SK-MEL-5 (cell line): ENCODE data around the gene ZNF691. TPM values are rescaled to one million over a fixed set of nuclear protein-coding genes. Genes with fewer than 3 reads are reported as not detected.
"Not testable (repeated sequence)": the region's sequence is repeated elsewhere in the genome, so short reads cannot be mapped to it uniquely, and the experiment has no call there.

Experiments
- DNase-seq: peaks from one replicate; pipeline ENCODE4 v3.0.0-alpha.2; 2016; ENCODE audit warnings: low read depth, low spot score
- in situ Hi-C: cut with HindIII; loops from 2 replicates; pipeline ENCODE4 v1.10.0; 2016; ENCODE audit warnings: low sequenced_read_pairs, high pct_unique_total_duplicates, low pct_unique_long_range_greater_than_20kb
- polyA plus RNA-seq, 2 experiments: library from polyadenylated mRNA; depleted of rRNA; stranded (reverse); fragments of >200 nt; gene quantifications; 2 replicates each; pipeline ENCODE4 v1.2.3, GENCODE V29; 2015
- total RNA-seq: library from RNA; depleted of rRNA; stranded (reverse); fragments of >200 nt; shearing (Covaris generic); gene quantifications from 2 replicates; pipeline ENCODE4 v1.2.3, GENCODE V29; 2014; rRNA removed

Gene ZNF691, protein sequence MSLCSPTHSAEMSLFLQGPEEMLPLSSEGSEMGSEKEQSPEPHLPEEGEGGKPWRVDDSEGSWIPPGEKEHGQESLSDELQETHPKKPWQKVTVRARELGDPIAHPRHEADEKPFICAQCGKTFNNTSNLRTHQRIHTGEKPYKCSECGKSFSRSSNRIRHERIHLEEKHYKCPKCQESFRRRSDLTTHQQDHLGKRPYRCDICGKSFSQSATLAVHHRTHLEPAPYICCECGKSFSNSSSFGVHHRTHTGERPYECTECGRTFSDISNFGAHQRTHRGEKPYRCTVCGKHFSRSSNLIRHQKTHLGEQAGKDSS
- 10.1 and 11.3 TPM in 2 replicates for total RNA-seq
- polyA plus RNA-seq (2015; cell fraction: cytosol; rRNA removed), result 7.8 and 10.1 TPM in 2 replicates
- polyA plus RNA-seq (2015; cell fraction: nucleus; rRNA removed), result 57.3 and 67.1 TPM in 2 replicates

DNA sequence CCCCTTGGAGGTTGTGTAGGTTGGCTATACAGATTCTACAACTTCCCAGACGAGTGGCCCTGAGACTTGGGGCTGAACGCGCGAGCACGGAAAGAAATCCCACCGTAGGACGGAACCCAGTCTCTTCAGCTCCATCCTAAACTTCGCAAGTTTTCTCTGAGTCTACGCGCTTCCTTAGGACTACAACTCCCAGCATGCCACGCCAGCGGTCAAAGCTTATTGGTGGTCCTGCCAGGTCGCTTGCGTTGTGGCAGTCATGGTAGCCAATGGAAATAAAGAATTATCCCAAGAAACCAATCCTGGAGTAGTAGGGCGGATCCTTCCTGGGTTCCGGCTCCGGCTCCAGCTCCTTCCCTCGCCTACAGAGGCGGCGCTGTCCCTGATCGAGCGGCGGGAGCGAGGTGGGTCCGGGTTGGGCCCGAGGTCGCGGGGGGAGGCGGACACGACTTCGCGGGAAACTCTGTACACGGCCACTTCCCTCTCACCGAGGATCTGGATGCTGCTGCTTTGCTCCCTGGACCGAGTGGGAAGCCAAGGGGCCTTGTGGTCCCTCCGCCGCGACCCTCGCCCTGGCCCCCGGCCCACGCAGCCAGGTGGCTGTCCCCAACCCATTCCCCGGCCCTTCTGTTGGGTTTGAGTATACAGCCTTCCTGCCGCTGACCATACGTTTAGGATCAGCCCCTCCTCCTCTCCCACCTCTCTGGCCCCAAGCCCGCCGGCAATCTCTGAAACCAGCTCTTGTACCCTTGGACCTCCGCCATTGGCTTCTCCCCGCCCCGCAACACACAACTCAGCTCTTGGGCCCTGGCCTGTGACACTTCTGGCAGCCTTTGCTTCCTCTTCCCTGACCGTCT lies at the start of gene ZNF691:
Gene ZNF691, plus strand, starts transcription at position 357 of the 854 bp plus-strand sequence. CDS start 3,046 bp downstream, outside the sequence.
- DNase-seq, result peak; percentile 97
- in situ Hi-C loops, result no loop called here

DNA sequence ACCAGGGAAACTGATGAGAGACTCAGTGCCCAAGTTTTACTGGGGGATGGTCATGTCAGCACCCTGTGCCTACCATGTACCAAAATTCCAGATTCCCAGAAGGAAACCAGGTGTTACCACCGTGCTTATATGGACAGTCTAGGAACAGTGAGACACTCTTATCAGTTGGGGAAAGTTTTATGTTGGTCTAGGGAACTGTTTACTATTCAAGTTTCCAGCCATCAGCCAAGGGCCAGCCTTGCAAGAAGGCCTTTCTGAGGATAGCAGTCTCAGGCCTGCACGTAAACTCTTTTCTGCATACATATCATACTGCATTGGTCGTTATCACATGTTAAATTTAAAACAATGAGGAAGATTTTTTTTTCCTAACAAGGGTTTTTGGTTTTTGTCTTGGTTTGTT lies 49.0 kb upstream of the ZNF691 start:
- no peak for DNase-seq
- in situ Hi-C loops, result no loop called here

DNA sequence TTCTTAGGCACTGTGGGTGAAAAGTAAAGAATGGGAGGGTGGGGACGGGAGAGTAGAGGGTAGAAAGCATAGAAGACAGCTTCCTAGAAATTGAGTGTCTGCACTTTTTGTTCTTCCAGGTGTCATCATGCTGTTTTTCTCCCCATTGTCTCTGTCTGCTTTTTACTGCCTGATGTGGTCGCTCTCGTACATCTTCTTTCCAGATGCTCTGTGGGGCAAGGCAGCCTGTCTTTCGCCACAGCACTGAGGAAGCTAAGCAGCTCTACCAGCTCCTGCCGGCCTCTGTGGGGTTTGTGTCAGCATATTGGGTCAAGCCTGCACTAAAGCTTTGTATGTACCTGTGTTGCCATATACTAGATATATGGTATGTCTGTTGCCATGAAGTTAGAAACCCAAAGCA lies 48.4 kb upstream of the ZNF691 start:
- in situ Hi-C loops, result no loop called here
- no peak for DNase-seq

DNA sequence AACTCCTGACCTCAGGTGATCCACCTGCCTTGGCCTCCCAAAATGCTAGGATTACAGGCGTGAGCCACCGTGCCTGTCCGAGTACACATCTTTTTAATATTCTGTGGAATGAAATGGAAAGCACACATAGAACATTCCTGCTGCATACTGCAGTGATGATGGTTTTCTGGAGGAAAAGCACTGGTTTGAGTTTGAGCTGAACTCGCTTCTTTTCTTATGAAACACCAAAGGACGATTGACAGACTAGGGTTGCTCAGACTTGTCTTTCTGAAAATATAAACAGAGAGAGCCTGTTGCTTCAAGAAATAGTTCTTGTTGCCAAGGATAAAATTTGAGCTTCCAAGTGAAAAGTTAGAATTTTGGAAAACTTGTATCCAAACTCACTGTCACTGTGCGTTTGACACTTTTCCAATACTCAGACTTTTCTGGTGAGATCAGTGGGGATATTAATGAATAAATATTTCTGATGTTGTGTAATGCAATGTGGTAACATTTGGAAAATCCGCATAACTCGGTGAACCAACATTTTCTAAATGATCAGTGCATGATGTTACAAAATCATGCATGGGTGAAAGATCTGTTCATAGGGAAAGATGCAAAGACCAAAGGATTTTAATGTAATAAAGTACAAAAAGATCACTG lies 44.5 kb upstream of the ZNF691 start:
- no peak for DNase-seq
- in situ Hi-C loops, result no loop called here

DNA sequence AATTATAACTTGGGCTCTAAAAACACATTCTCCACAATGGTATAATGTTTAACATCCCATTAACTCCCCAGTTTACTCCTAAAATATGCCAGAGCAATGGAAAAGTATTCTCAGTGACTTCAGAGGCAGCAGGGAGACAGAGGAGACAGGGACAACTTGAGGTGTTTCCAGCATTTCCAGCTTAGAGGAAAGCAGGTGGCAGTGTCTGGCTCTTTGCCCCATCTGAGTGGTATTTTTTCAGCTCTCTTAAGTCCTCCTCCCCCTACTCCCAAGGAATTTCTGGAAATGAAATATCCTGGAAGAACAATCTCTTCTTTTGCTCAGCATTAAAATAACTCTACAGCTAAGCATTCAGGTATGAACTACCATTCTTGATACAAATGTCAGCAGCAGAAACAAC lies 40.2 kb upstream of the ZNF691 start:
- in situ Hi-C loops, result no loop called here

DNA sequence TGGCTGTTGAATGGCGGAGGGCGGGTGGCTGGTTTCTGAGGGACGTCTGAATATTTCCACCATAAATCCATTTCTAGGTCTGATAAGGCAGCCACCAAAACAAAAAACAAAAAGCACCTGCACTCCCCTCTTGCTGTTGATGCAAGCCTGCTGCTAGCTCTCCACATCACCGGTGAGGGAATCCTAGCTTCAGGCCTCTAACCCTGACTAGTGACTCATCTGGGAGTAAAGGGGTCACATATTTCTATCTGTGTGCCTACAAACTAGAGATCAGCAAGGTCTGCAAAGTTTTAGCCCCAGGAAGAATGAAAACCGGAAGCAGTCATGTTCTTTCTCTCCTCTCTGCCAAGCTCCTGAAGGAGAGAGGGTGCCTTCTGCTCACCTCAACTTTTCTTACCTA lies 39.8 kb upstream of the ZNF691 start:
- in situ Hi-C loops, result no loop called here
- no peak for DNase-seq

More for the DNA sequence above, 40.2 kb upstream of the ZNF691 start:
- DNase-seq, result no peak

DNA sequence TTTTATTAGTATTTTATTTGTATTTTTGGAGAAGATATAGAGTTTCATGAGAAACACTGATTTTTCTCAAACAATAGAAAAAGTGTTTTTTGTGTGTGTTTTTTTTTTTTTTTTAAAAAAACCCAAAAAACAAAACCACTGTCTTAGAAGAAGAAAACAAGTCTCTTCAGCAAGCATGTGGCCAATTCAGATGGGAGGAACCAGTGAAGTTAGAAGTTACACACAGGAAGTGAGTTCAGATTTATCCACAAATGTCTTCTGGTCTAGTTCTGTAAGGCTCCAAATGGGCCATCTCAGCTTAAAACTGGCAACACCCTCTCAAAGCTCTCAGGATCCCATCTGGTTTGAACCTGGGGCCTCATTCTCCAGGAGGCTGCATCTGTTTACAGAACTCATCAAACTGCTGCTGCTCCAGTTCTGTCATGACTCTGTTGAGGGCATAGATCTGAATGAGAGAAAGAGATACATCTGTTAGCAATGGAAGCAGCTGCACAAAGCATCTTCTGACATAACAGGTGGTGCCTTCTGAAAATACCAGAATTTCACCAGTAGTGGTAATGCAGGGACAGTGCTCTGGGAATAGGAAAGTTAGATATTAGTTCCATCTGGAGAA lies 39.3 kb upstream of the ZNF691 start:
- DNase-seq, result no peak
- in situ Hi-C loops, result no loop called here

DNA sequence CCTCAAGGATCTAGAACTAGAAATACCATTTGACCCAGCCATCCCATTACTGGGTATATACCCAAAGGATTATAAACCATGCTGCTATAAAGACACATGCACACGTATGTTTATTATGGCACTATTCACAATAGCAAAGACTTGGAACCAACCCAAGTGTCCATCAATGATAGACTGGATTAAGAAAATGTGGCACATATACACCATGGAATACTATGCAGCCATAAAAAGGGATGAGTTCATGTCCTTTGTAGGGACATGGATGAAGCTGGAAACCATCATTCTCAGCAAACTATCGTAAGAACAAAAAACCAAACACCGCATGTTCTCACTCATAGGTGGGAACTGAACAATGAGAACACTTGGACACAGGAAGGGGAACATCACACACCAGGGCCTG lies 31.6 kb upstream of the ZNF691 start:
- DNase-seq, in situ Hi-C loops: not testable (repeated sequence)

DNA sequence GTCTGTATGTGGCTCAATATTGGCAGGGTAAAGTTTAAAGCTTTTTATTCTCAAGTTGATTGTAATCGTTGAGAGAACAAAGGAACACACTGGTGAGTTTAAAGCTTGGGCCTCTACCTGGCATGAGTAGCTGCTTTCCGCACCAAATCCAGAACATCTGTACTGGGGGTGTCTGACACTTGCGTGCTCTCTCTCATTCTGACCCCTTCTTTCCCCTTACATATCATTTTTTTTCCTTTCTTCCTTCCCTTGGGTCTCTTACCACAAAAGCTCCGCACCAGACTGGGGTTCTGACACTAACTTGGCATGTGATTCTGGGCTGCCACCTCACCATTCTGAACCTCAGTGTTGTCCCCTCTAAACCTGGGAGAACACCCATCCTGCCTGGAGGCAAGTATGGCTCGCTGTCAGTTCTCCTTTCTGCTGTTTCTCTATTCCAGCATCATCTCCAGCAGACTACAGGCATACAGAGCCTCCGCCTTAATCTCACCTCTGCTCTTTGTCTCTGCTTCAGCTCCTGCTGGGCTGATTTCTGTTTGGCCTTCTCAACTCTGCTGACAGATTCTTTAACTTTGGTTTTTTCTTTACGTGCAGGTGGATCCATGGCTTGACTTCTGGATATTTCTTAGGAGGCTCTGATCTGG lies 30.4 kb upstream of the ZNF691 start:
- in situ Hi-C loops, result no loop called here
- DNase-seq, result no peak

DNA sequence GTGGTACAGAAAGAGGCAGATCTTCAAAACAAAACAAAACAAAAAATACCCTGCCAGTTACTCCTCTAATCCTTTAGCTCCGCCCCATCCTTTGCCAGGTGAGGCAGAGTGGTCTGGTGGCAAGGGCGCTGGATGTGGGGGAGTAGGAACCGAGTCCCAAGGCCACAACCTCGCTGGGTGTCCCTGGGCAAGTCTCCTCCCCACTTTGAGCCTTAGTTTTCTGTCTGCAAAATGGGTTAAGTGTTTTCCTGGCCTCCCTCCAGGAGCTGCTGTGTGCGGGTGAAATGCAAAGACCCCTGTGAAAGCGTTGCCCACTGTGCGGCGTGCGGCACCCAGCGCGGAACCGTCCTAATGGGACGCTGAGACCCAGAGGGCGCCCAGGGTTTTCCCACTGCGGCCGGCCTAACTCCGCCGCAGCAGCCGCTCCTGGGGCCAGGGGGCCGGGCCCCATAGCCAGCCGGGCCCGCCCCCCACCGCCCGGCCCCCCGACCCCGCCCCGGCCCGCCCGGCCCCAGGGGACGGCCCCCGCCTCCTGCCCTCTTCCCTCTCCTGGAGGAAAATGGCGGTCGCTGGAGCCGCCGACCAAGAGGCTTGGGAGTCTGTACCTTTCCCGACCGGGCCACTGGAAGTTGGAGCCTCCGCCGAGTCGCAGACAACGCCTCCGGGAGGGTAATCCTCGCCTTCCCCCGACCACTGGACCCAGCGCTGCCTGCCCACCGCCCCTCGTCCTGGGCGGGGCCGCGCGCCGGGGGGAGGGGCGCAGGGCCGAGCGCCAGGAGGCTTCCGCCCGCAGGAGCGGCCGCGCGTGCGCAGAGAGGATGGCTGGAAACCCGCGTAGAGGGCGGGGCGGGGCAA lies 29.6 kb upstream of the ZNF691 start, which contains the start of the genes ERMAP and SVBP:
Gene ERMAP, plus strand, starts transcription at position 538 of the 855 bp plus-strand sequence. CDS start 13,327 bp downstream, outside the sequence.
Gene SVBP, minus strand, starts transcription at position 813 of the 855 bp plus-strand sequence. CDS start 853 bp downstream, outside the sequence.
- DNase-seq, result peak; percentile 80
- in situ Hi-C loops, result no loop called here

DNA sequence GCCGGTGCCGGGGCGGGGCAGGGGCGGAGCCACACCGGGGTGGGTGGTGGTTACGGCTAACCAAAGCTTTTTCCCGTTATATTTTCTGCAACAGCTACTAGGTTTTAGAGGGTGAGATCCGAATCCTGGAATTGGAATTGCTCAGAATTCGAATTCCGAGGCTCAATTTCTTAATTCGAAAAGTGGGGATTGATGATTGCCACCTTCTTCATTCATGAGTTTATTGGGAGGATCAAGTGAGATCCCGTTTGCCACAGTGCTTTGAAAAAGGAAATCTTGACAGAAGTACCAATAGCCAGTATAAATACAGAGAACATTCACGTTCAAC lies 29.0 kb upstream of the ZNF691 start:
- in situ Hi-C loops, result no loop called here
- no peak for DNase-seq

DNA sequence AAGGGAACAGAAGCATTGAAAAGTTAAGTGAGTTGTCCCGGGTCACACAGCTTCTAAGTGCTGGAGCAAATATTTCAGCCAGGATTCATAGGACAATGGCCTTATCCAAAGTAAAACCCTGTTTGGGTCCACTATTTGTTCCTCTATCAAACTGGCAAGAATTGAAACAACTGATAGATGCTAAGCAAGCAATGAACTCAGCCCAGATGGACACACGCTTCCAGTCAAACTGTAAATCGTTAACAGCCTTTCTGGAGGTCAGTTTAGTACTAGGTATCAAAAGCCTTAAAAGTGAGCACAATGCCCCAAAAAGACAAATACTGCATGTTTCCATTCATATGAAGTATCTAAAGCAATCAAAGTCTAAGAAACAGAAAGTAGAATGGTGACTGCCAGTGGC lies 28.4 kb upstream of the ZNF691 start:
- DNase-seq, result no peak
- in situ Hi-C loops, result no loop called here

DNA sequence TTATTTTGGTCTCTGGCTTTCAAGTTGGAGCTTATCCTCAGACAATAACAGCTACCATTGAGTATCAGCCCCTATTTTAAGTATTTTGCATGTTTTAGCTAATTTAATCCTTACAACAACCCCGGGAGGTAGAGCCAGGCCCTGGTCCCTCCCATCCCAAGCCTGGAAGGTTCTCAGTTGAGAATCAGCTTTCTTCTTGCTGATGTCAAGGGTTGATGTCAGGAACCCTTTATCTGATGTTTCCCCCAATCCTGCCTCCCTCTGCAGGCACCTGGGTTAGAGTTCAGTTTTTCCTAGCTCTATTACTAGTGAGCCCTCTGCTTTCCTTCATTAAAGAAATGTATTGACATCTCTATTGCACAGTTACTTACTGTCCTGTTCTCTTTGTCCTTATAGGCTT lies 25.6 kb upstream of the ZNF691 start:
- in situ Hi-C loops, result no loop called here

DNA sequence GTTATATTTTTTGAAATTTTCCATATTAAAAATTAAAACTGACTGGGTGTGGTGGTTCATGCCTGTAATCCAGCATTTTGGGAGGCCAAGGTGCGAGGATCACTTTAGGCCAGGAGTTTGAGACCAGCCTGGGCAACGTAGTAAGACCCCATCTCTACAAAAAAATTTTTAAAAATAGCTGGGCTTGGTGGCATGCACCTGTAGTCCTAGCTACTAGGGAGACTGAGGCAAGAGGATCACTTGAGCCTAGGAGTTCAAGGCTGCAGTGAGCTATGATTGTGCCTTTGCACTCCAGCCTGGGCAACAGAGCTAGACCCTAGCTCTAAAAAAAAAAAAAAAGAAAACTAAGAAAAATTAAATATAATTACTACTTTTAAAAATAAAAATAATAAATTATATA lies 24.7 kb upstream of the ZNF691 start:
- in situ Hi-C loops, result no loop called here
- no peak for DNase-seq

More for the DNA sequence above, 25.6 kb upstream of the ZNF691 start:
- DNase-seq, result no peak

DNA sequence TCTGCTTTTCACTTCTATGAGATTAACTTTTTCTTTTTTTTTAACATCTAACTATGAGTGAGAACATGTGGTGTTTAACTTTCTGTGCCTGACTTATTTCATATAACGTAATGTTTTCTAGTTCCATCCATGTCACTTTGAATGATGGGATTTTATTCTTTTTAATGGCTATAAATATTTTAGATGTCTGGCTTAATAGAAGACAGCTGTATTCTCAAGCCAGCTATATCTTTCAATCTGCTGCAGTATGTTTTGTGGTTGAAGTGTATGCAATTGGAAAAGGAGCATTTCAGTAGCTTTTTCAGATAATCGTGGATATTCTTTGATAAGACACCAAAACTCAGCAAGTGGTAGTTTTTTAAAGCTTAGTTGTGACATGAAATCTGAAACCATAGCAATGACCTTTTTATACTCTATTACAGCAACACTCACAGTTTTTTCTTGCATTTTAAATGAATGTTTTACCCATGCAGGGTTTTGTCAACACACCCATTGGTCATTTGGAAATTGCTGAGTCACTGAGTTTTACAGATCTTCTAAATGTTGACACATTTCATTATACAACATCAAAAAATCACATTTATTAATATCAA lies 23.5 kb upstream of the ZNF691 start:
- DNase-seq, result no peak
- in situ Hi-C loops, result no loop called here

DNA sequence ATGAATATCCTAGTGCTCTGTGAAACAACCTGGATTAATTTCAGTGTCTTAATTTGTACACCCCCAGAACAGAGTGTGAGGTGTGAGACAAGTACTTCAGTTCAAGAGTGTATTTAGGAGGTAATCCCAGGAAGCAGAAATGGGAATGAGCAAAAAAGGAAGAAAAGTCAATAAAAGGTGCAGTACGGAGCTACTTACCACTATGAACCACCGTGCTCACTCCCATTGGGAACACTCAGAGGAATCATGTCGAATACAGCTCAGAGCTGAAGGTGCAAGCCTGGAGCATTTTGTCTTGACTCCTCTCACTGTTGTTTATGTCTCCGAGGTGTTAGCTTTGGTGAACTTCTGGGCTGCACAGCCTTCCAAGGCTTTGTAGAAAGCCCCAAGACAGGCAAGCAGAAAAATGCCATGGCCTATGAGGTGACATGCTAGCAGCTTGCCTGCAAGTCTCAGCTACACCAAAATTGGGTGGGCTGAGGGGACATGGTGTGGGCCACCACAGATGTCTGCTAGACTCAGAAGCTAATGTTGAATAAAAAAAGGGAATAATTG lies 21.9 kb upstream of the ZNF691 start:
- in situ Hi-C loops, result no loop called here
- DNase-seq, result no peak
